Fibroblast of pulmonary artery (primary cell): ENCODE measurements around the gene NFIA.

ENCODE experiments used
- DNase-seq: peaks from one replicate; pipeline ENCODE4 v3.0.0-alpha.2; 2010; ENCODE audit warnings: low read depth
- H3K4me3 ChIP-seq: replicated peaks from 2 replicates; pipeline ENCODE4 v1.5.1; 2011; ENCODE audit warnings: low read depth, mild to moderate bottlenecking, control low read depth, low read length, moderate library complexity
- TF ChIP-seq, protein P1 (sequence below): IDR thresholded peaks from 2 replicates; pipeline ENCODE4 v1.5.1; 2011; ENCODE audit warnings: mild to moderate bottlenecking, control low read depth, low read length, inconsistent platforms; ENCODE audit errors: missing control alignments

The NFIA gene

DNA sequence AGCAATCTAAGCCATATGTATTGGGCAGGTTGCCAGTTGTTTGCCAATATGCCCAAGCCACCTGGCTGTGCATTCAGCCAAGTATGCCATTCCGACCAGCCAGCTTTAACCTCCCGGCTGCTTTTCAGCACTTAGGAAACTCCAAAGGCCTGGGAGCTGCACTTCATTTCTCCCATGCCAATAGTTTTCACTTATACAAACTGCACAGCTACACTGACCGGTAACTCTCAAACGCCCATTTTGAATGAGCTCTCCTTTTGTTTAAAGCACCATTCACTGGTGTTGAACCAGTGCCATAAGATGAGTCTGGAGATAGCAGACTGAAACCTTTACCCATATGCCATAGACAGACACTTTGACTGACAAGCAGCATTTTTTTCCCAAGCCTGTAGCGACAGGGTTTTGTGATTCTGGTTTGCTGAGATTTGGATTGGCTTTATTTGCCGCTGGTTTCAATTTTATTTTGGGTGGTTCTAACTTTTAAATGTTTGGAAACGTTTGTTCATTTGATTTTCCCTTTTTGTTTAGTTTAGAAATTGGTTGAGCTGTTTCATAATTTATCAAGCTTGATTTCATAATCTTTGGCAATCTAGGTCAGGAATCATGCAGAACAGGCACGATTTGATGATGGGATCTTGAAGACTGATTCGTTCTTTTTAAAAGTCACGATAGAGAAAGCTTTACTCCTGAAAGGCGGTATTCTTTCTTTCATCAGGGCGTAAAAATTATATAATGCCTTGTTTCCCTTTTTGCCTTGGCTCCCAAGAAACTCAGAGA is 144.6 kb downstream of the NFIA start:
- TF ChIP-seq, protein P1, sequence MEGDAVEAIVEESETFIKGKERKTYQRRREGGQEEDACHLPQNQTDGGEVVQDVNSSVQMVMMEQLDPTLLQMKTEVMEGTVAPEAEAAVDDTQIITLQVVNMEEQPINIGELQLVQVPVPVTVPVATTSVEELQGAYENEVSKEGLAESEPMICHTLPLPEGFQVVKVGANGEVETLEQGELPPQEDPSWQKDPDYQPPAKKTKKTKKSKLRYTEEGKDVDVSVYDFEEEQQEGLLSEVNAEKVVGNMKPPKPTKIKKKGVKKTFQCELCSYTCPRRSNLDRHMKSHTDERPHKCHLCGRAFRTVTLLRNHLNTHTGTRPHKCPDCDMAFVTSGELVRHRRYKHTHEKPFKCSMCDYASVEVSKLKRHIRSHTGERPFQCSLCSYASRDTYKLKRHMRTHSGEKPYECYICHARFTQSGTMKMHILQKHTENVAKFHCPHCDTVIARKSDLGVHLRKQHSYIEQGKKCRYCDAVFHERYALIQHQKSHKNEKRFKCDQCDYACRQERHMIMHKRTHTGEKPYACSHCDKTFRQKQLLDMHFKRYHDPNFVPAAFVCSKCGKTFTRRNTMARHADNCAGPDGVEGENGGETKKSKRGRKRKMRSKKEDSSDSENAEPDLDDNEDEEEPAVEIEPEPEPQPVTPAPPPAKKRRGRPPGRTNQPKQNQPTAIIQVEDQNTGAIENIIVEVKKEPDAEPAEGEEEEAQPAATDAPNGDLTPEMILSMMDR: no peak
- no peak overlapping the region for H3K4me3 ChIP-seq
- DNase-seq: no peak

DNA sequence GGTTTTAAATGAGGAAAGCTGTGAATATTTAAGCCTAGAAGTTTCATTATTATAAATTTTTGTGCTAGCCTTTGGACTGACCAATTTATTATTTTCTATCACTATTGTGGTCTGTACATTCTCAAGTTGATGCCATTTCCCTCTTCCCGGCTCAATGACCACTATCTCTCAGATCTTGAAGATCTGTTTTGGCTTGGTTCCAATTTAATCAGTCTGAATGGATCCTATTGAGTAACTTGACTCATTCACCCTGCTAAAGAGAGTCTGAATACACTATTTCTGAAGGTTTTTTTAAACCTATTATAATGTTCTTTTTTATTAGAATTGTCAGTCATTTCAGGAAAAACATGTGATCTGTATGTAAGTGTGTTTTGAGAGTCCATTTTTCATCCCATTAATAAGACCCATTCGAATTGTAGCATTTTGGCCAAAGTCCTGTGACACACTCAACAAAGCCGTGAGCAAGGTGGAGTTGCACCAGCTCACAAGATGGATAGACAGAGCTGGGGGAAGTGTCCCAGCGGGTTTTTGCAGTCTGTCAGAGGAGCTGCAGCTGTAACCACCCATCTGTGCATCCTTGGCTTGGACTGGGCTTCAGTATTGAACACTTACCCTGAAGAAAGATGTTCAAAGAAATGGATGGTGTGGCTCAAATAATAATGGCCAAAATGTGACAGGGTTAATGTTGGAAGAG is 145.6 kb downstream of the NFIA start:
- DNase-seq: no peak
- TF ChIP-seq, protein P1: no peak
- H3K4me3 ChIP-seq: no peak overlapping the region

DNA sequence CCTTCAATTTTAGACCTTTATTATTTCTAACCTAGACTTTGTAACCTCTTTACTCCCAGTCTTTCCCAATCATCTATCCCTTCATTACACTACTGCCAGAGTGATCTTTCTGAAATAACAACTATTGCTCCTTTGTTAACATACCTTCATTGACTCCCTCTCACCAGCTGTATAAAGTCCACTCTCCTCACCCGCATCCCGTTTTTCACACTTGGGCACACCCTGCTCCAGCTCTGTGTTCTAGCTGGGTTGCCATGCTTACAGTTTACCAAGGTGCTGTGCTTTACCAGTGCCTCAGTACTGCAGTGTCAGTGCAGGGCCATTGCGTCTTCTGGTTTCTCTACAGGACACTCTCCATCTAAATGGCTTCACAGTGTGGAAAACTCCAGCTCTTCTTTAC is 148.2 kb downstream of the NFIA start:
- H3K4me3 ChIP-seq: no peak overlapping the region
- DNase-seq: no peak
- TF ChIP-seq, protein P1: no peak

GRCh38 chr1:61231795-61232194 is 149.4 kb downstream of the NFIA start:
- no peak for DNase-seq
- no peak overlapping the region for H3K4me3 ChIP-seq
- TF ChIP-seq, protein P1: no peak

DNA sequence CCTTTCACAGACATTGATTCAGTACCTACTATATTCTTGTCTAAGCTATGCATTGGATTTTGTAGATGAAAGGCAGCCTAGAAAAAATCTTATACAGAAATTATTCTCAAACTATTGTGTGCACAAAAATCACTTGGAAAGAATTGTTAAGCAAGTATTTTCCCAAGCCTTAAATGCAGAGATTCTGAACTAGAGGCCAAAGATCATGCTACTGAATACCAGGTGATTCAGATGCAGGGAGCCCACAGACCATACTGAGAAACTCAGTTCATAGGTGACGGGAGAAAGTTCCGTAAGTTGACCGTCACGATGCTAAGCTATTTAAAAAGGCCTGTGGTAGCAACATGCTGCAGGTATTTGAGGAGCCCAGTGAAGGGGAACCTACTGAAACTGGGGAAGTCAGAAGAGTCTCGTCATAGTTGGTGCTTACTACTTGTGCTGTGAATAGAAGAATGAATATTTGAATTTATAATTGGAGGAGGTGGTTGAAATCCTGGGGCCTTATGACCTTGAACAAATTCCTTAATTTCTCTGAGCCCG is 150.8 kb downstream of the NFIA start:
- no peak overlapping the region for H3K4me3 ChIP-seq
- TF ChIP-seq, protein P1: no peak
- no peak for DNase-seq

DNA sequence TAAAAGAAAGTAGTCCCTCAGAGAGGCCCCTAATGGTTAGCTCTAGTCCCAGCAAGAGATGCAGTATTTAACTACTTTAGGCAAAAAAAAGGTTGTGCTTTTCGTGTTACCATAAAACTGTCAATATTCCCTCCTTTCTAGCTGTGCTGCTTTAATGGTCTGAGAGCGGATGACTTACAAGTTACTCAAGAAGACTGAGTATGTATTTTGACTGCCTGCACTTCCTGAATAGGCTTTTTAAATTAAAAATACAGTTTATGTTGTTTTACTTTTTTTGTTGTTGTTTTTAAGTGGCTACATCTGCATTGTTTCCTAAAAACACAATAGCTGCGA is 152.2 kb downstream of the NFIA start:
- TF ChIP-seq, protein P1: no peak
- no peak for DNase-seq
- no peak overlapping the region for H3K4me3 ChIP-seq
